Right ventricle myocardium inferior (tissue), 1 donor: ENCODE measurements around the gene HDDC2. TPM values are rescaled to one million over a fixed set of nuclear protein-coding genes. Genes with fewer than 3 reads are reported as not detected.

ENCODE experiments used
- ATAC-seq: fragments of 200-7000 bp; cut with Tn5 transposase; one replicate; pipeline ENCODE4 v1.9.1; 2020; ENCODE audit warnings: mild to moderate bottlenecking, moderate library complexity
- DNase-seq: peaks from one replicate; pipeline ENCODE4 v3.0.0; 2021; ENCODE audit errors: missing footprints
- intact Hi-C: fragments of 100-400 bp; cut with DNase I; formaldehyde crosslinking; loops from one replicate; pipeline ENCODE4 v1.11.0; 2022
- total RNA-seq: library from RNA; stranded (reverse); fragmentation: NEBNext Ultra II Directional; extraction: Animal tissue kit (Norgen Biotek cat#: 25700); gene quantifications from one replicate; pipeline ENCODE4 v1.2.1, GENCODE V29; 2021
- donor health status: DM: no; HTN: yes; CAD: no; lungs with severe emphysema.

Gene HDDC2
- total RNA-seq, 1 donor from 2014 or later: 91.6 TPM

DNA sequence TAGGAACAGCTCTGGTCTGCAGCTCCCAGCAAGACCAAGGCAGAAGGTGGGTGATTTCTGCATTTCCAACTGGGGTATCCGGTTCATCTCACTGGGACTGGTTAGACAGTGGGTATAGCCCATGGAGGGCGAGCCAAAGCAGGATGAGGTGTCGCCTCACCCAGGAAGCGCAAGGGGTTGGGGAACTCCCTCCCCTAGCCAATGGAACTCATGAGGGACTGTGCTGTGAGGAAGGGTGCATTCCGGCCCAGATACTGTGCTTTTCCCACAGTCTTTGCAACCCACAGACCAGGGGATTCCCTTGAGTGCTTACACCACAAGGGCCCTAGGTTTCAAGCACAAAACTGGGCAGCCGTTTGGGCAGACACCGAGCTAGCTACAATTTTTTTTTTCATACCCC, 21.8 kb downstream of the HDDC2 start:
- intact Hi-C loops: no loop called here
- no peak for ATAC-seq
- no peak for DNase-seq

- DNase-seq: no peak
- intact Hi-C loops: no loop called here
Observed at GRCh38 chr6:125277838-125278237, 23.9 kb downstream of the HDDC2 start.

GRCh38 chr6:125275779-125276178, 26.0 kb downstream of the HDDC2 start:
- intact Hi-C loops: no loop called here
- DNase-seq (no peak), ATAC-seq (no peak)

More at GRCh38 chr6:125277838-125278237, 23.9 kb downstream of the HDDC2 start:
- no peak for ATAC-seq

DNA sequence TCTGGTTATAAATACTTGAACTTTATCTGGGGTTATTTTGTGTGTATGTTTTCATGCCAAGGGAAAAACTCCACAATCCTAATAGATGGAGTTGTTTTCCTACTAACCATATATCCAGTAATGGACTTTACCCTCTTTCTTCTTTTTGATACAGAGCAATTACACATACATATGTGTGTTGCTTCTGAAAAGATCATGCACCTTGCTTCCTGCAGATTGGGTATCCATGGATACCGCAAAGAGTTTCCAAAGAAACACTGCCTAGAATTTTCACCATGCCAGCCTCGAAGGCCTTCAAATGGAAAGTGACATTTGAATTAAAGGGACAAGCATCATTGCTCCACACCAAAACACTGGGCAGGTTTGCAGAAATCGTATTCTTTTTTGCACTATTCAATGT, 26.8 kb downstream of the HDDC2 start:
- intact Hi-C loops: no loop called here
- ATAC-seq: no peak
- DNase-seq: no peak

- DNase-seq: no peak
- ATAC-seq: peak; percentile 19
Observed at GRCh38 chr6:125273965-125274364, 27.8 kb downstream of the HDDC2 start.

GRCh38 chr6:125273251-125273650, 28.5 kb downstream of the HDDC2 start:
- DNase-seq: no peak
- no peak for ATAC-seq
- intact Hi-C loops: no loop called here

More at GRCh38 chr6:125273965-125274364, 27.8 kb downstream of the HDDC2 start:
- intact Hi-C loops: no loop called here

GRCh38 chr6:125271486-125272159, 30.1 kb downstream of the HDDC2 start:
- intact Hi-C loops: no loop called here
- DNase-seq (no peak), ATAC-seq (no peak)

GRCh38 chr6:125270380-125270779, 31.4 kb downstream of the HDDC2 start:
- DNase-seq (no peak), ATAC-seq (no peak)
- intact Hi-C loops: no loop called here

DNA sequence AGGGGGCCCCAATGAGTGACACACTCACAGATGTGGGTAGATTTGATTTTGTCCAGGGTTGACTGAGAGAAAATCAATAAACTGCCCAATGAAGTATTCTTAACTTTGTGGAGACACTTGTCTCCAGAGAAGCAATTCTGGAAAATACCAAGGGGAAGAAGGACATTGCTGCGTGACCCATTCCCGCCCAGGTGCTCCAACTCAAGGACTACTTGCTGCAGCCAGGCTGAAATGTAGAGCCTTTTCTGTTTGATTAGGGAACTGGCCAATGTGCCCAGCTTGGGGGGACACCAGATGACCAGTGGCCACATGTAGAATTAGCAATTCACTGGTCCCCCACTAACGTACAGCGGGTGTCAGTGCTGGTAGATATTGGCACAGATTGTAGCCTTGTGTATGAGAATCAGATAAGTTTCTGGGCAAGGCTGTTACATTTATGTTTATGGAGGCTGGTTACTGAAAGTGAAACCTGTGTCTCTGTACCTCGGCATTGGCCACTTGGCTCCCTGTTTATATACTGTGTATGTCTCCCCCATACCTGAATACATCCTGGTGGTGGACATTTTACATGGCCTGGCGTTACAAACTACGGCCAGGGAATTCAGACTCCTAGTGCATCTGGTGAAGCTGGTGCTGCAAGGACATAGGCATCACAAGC, 32.3 kb downstream of the HDDC2 start:
- no peak for DNase-seq
- ATAC-seq: no peak
- intact Hi-C loops: no loop called here

GRCh38 chr6:125268765-125269164, 33.0 kb downstream of the HDDC2 start:
- ATAC-seq (no peak), DNase-seq (no peak)
- intact Hi-C loops: no loop called here

DNA sequence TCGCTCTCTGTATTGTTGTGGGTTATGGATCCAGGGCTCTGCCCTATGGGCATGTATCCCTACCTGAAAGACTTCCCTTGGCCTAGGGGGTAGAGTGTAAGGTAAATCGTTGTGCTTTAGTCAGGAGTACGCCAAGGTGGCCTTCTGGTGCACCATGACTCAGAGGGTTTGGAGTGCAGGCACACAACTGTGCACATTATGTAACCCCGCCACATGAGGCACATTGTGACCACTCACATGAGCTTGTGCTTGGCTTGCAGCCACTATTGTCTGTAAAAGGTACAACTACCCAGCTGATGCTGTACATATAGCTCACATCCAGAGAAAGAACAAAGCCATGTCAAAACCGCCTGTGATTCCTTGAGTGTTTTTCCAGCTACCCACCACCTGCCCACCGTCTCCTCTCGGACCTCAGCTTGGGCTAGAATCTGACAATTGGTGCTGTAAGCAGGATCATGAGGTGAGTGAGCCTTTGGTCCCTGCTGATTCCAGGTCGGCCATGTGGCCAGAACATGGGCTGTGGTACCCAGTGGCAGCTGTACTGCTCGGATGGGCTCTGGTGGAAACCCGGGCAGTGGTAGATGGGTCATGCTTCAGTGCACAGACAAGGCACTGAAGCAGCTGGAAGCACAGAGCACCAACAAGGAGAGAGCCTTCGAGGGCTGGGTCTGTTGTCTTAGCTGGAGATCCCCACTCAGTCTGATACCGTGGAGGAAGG, 33.8 kb downstream of the HDDC2 start:
- ATAC-seq (no peak), DNase-seq (no peak)
- intact Hi-C loops: no loop called here

DNA sequence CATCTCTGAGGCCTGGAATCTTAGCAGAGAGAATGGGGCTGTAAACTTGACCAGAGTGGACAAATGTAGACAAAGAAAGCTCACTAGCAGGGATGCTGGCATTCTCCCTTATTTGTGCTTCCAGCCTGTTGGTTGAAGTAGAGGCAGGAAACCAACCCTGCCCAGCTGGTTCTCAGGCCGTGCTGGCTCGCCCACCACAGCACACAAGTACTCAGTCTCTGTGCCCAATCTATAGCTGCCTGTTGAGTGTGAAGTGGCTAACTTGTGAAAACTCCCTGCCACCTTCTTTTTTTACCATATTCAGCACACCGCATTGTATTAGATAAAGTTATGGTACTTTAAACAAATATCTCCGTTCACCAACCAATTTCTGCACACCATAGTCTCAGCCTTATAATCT, 37.3 kb downstream of the HDDC2 start:
- ATAC-seq (no peak), DNase-seq (no peak)
- intact Hi-C loops: no loop called here

DNA sequence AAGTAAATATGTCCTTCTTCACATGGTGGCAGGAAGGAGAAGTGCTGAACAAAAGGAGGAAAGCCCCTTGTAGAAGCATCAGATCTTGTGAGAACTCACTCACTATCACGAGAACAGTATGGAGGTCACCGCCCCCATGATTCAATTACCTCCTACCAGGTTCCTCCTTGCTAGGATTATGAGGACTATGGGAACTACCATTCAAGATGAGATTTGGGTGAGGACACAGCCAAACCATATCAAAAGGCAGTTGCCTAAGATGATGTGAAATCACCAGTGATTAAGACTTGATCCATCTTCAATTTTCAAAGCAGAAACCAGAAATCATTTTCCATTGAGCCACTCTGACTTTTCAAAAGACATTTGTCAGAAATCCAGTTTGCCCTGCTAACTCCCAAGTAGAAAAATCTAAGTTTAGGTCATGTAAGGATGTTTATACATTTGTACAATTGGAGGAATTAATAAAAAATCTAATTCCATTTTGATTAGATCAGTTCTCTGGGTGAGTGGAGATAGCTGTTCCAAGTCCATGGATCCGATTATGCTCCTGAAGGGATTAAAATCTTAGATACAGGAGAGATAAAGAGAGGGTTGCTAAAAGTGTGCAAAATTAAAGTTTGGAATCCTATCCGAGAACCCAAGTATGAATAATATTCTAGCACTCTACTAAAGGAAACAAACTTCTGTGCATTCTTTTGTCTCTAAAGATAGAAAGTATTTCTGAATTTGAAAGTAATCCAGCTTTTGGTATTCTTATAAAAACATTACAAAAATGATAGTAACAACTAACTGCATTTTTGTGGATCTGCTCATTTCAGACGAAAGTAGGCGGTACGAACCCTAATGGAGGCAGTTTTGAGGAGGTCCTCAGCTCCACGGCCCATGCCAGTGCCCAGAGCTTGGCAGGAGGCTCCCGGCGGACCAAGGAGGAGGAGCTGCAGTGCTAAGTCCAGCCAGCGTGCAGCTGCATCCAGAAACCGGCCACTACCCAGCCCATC, 39.5 kb downstream of the HDDC2 start:
- intact Hi-C loops: no loop called here
- DNase-seq: no peak
- peak; percentile 44 for ATAC-seq

- ATAC-seq: no peak
- intact Hi-C loops: no loop called here
- no peak for DNase-seq
Observed at GRCh38 chr6:125259354-125259736, 42.4 kb downstream of the HDDC2 start.

DNA sequence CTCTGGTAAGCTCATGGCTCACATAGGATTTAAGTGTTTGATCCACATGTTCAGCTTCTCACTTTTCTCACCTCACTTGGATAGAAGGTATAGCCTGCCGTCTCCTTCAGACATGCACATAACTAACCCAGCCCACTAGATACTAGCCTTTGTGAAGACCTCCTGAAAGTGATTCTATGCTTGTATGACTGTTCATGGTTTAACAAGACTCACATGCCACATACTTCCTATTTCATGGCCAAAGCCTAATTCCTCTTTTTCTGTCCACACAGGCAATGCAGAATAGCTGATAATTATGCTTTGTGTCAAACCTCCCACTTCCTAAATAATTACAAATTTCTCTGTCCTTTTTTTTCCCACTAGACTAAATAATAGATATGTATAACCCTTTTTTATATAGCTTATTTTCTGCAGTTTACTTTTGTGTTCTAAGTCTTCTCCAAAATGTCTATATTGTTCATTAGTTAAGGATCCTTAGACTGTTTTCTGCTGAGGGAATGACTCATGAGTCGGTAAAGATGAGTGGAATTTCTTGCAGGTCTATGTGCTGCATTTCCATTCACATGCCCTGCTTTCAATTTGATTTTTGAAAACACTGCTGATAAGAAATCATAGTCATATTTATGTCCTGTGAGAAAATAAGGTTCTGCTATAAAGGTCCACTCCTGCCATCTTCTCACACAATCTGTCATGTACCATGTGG, 43.0 kb downstream of the HDDC2 start:
- intact Hi-C loops: no loop called here
- ATAC-seq: no peak
- no peak for DNase-seq

GRCh38 chr6:125257351-125257750, 44.4 kb downstream of the HDDC2 start:
- DNase-seq (no peak), ATAC-seq (no peak)
- intact Hi-C loops: no loop called here

- intact Hi-C loops: no loop called here
- ATAC-seq (no peak), DNase-seq (no peak)
Observed at GRCh38 chr6:125255201-125255600, 46.6 kb downstream of the HDDC2 start.

GRCh38 chr6:125254321-125254720, 47.4 kb downstream of the HDDC2 start:
- intact Hi-C loops: no loop called here
- ATAC-seq (no peak), DNase-seq (no peak)
